Muscle of back (tissue), 11 donors: ENCODE measurements around the gene BIN1. TPM values are rescaled to one million over a fixed set of nuclear protein-coding genes. Genes with fewer than 3 reads are reported as not detected.

Experiments
- DNase-seq, 3 donors: peaks; one replicate each; pipeline versions ENCODE4 v3.0.0 to v3.0.0-alpha.2; 2013
- polyA plus RNA-seq, 10 donors: library from polyadenylated mRNA; unstranded; fragments of 120-200 nt; gene quantifications; one replicate each; pipeline ENCODE4 v1.2.1, GENCODE V29; 2013; ENCODE audit not compliant: insufficient read length in 10 of 10

BIN1 gene
- polyA plus RNA-seq, 10 donors: 526 to 885 (median 760) TPM

DNA sequence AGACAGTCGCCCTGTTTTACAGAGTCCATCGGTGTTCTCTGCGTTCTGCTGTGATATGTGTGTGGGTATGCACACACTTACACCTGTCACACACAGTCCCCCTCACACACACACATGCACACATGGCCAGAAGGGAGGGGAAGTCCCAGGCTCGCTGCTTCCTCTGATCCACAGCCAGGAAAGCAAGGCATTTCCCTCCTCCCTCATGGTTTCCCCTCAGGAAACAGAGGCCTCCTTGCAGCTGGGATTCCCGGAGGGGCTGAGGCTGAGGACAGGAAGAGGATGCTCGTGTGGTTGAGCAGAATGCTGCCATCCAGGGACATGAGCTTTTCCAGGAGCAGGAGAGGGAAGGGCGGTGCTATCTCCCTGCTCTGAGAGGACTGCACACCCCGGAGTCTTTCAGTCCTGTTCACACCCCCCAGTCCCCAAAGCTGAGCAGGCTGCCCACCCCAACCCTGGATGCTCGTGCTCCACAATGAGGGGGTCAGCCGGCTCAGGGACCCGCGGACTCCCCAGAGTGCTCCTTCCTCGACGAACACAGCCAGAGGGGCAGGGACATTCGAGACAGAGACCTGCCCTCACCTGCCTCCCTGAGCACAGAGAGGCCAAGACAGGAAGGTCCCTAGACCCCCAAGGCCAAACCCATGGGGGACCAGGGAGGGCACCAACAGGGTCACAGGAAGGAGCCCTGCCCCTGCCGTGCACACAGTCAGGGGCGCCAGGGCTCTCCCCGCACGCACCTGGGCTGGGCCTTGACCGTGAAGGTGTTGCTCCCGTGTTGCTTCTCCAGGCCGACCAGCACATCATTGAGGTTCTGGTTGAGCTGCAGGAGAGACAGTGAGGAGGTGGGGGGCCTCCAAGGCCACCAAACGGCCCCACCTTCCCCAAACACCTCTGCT, 45.3 kb downstream of the BIN1 start:
- DNase-seq: peak in 1 of 3 donors; percentile 71

DNA sequence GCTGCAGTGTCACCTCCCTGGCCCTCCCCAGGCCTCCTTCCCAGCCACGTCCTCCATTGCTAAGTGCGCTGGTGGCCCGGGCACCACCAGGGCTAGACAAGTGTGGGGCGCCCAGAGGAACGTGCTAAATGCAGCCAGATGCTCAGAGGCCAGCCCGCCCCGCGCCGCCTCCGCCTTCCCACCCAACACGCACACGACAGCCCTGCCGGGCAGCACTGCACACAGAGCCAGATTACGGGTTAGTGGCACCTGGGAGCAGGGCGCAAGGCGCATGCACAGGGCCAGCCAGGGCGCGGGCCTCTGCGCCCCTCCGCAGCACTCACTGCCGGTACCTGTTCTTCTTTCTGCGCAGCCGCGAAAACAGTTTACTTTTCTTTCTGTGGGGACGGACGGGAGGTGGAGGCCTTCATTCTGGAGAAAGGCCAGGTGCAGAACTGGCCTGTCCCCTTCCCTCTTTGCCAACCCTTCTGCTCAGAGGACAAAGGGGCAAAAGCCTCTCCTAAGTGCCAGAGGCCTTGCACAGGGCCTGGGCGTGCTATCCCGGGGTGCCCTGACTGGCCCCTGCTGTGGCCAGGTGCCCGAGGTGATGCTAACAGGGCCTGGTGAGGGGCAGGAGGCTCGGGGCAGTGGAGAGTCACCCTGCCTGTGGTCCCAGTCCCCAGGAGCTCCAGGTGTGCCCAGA, 46.5 kb downstream of the BIN1 start:
- no peak for DNase-seq

DNA sequence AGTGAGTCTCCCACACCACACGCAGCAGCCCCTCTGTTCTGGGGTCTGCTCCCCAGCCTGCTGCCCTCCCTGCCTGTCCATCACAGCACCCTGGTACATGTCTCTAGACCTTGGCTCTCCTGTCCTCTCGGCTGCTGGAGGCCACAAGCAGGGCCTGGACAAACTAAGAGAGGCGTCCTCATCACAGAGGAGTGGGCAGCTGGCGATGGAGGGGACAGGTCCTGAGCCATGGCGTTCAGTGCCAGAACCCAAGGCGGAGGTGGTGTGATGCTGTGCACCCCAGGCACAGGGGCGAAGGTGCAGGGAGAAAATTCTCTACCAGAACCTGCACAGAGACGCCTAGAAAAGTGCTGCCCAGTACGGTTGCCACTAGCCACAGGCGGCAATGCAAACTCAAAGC, 47.4 kb downstream of the BIN1 start:
- DNase-seq: no peak

DNA sequence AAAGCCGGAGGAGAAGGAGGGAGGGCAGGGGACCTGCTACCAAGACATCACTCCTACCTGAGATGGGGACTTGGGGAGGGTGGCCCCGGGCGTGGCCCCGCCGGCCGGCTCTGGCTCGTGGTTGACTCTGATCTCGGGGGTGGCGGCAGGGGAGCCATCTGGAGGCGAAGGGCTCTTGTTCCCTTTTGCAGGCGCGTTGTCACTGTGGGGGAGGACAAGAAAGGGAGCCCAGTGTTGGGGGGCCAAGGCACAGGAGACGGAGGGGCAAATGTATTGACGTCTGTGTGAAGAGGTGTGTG, 48.1 kb downstream of the BIN1 start:
- no peak for DNase-seq

- no peak for DNase-seq
Measured at GRCh38 chr2:127058246-127058953, 48.6 kb downstream of the BIN1 start.

GRCh38 chr2:127057371-127058245, 49.3 kb downstream of the BIN1 start:
- DNase-seq: no peak

DNA sequence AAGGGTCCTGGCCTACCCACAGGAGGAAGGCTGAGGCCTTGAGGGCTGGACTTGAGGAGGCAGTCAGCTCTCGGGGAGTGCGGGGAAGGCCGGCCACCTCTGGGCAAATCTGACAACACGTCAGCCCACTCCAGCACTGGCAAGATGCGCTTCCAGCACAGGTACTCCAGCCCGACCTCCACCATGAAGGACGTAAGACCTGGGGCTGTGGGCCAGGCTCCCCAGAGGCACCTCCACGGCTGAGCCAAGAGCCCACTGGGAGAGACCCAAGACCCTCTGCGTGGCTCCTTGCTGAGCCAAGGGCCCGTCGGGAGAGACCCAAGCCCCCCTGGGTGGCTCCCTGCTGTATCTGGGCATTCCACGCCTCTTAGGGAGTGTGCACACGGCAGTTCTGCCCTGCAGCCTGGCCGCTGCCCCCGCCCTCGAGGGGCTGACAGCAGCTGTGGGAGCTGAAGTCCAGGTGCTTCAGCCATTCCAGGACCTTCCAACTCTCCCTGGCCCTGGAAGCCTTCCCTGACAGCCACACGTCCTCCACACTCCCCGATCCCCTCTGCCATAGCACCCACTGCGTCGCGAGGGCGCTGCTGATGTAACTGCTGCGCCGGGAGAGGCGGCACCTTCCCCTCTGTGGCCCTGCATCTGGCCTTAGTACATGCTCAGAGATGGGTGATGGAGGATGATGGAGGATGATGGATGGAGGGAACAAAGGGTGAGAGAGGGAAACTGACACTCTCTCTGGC, 50.2 kb downstream of the BIN1 start:
- no peak for DNase-seq

GRCh38 chr2:127056086-127056485, 50.9 kb downstream of the BIN1 start:
- no peak for DNase-seq

GRCh38 chr2:127055786-127056076, 51.2 kb downstream of the BIN1 start:
- no peak for DNase-seq

DNA sequence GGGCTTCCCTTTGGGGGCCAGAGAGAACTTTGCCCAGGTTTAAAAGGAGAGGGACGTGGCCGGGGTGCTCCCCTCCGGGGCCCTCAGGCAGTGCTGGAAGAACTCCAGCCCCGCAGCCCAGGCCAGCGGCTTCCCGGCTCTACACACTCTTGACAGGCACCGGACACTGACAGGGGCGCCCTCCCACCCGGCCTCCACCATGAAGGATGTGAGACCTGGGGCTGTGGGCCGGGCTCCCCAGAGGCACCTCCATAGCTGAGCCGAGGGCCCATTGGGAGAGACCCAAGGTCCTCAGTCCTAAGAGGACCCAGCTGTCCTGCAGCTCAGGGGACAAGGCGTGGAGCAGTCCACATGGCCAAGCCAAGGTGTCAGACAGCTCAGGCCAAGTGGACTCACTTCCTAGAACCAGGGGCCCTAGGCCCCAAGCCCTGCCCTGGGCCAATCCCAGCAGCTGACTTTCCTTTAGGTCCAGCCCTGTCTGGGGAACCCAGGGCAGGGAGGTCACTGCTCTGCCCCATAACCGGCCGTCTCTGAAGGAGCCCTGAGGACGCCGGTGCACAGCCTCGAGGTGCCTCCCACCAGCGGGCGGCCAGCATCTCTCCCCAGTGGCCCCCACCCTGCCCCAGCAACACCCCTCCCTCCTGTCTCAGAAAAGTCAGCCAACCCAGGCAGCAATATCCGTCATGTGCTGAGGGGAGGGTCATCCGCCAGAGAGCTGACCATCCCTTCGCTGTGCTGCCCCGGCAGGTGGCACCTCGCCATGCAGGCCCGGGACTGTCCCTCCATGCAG, 51.8 kb downstream of the BIN1 start:
- DNase-seq: no peak

DNA sequence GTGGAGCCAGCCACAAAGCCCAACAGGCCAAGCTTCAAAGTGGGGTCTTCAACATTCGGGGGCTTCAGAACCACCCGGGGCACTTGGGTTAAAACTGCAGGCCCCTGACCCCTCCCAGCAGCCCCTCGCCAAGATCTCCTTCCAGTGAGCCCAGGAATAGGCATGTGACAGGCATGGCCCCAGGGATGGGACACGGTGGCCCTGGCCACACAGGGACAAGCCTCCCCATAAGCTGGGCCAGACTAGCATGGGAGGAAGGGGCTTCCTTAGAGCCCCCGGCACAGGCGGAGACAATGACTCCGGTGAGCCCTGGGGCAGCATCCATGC, 52.4 kb downstream of the BIN1 start:
- no peak for DNase-seq

DNA sequence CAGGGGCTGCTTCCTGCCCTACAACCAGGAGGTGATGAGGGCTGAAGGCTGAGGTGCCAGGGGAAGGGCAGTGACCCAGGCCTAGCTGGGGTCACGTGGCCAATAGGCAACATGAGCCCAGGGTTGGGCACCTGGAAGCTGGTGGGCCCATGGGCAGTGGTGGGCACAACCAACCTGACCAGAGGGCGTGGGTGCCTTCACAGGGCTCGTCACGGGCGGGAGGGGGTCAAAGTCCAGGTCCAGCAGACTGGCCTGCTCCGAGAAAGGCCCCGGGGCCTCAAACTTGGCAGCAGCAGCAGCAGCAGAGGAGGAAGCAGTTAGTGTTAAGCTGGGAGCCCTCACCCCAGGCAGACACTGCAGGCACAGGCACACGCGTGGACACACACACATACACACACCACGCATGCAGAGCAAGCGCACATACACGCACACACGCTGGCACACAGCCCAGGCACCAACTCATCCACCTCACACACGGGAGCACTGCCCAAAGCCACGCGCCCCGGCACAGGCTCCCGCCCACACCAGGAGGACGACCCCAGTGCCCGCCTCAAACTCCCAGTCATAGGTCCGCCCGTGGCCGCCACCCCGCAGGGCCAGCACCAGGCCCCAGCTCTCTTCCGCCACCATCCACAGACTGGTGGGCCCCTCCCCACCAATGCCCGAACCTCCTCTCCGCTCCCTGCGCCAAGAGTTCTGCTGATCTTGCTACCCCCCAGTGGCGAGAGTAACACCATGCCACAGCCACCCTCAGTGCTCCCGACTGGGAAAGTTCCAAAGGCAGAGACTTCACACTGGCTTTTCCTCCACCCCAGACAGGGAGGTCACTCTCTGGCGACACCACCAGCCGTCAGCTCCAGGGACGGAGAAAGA, 53.0 kb downstream of the BIN1 start:
- DNase-seq: no peak

DNA sequence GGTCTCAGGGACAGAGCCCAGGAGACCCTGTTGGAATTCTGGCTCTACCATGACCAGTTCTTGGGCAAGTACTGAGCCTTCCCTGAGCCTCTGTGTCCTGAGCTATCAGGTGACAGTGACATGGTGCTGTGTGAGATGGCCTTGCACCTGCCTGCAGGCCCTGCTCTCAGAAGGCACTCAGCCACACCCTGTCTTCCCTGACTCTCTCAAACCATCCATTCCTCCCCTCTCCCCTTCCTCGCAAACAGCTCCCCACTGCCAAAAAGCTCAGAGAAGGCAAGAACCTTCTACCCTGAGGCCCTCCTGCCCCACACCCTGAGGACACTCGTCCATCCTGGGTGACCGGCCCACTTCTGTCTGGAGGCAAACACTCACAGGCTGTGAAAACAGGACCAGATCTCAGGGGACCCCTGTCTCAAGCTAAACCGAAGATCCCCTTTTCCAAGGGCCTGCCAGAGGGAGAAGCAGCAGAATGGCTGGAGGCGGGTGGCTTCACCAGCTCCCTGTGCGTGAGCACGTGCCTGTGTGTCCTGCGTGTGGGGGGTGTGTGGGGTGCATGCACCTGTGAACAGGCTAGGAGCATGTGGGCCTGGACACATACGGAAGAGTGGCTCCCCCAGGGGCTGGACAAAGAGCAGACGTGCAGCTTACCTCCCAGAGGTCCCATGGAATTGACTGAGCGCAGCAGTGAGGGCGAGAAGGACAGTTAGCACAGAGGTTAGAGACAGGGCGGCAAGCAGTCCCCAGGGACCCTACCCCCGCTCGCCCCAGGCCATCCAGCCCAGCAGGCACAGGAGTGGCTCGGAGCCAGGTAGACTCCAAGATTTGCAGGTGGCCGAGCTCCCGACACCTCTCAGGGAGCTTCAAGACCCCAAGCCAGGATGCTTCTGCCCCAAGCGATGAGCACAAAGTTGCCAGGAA, 53.9 kb downstream of the BIN1 start:
- no peak for DNase-seq

- no peak for DNase-seq
Measured at GRCh38 chr2:127052057-127052770, 54.7 kb downstream of the BIN1 start.

DNA sequence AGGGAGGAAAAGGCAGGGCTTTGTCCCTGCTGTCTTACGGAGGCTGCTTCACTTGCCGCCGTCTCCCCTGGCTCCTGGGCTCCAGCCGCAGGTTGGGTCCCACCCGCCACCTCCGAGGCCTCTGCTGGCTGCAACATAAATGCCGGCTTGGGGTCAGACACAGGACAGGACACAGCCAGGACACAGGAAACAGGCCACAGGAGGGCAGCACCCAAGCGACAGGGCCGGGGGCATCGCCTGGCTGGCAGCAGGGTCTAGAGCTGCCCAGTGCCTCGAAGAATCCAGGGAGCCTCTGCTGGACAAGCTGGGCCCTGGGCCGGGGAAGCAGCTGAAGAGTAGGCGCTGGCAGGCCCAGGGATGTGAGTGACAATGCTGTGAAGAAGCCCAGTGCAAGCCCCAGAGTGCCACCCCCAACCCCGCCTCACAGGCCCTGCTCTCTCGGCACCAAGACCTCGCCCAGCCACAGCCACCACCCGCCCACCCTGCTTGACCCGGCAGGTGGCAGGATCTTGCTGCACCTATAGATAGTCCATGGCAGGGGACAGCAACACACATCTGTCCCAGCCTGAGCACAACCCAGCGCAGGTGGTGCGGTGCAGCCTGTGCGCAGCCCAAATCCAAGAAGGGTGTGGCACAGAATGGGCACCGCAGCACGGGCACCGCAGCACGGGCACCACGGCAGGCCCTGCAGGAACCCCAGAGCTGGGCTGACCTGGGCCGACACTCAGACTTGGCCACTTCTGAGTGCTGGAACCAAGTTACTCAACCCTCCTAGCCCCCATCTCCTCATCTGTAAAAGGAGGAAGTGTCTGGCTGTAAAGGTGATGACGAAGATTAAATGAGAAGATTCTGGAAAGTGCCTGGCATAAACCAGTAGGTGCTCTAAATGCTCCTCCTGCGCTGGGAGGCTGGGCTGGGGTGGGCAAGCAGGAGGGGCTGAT, 55.6 kb downstream of the BIN1 start:
- DNase-seq: peak in 1 of 3 donors; percentile 37

GRCh38 chr2:127050803-127051115, 56.2 kb downstream of the BIN1 start:
- DNase-seq: no peak
